WI38 (cell line): Measurements from ENCODE around the gene RAB10.

Experiments
- H3K4me3 ChIP-seq: 2 replicates; pipeline ENCODE4 v1.5.1; 2011; ENCODE audit warnings: low read depth, mild to moderate bottlenecking, control low read depth, low read length
- CTCF ChIP-seq: IDR thresholded peaks from 2 replicates; pipeline ENCODE4 v1.5.1; 2012; ENCODE audit warnings: low read depth, mild to moderate bottlenecking, control low read depth, low read length

The RAB10 gene

DNA sequence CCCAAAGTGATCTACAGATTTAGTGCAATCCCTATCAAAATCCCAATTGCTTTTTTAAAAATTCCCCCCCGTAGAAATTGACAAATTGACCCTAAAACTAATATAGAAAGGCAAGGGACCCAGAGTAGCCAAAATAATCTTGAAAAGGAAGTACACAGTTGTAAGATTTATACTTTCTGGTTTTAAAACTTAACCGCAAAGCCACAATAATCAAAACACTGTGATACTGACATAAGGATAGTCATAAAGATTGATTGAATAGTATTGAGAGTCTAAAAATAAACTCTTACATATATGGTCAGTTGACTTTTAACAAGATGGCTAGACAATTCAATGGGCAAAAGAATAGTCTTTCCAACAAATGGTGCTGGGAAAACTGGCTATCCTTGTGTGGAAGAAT is 80.3 kb downstream of the RAB10 start:
- TF ChIP-seq CTCF, result no peak

DNA sequence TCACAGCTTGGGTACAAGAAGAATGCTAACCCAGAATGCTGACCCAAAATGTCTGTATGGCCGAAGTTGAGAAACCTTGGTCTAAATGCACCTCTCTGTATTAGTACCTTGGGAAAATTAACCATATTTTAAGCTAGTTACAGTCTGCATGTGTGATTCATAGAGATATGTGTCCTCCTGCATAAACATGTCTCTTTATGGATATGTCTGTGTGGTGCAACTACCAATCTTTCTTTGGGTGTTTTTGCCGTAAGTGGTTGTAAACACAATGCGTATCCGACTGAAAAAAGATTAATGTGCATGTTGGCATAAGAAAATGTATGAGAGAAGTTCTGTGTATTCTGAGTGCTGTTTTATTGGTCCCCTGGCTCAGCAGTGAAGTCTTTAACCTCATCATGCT is 84.8 kb downstream of the RAB10 start:
- TF ChIP-seq CTCF, result no peak

More for the DNA sequence above, 80.3 kb downstream of the RAB10 start:
- no peak overlapping the region for H3K4me3 ChIP-seq

DNA sequence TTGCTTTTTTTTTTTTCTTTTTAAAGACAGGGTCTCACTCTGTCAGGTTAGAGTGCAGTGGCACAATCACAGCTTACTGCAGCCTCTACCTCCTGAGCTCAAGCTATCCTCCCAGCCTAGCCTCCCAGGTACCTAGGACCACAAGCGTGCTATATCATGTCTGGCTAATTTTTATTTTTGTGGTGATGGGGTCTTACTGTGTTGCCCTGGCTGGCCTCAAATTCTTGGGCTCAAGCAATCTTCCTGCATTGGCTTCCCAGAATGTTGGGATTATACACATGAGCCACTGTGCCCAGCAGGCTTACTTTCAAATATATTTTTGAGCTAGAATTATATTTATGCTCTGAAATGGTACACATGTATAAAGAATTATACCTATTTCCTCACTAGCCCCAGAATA is 85.6 kb downstream of the RAB10 start:
- no peak overlapping the region for H3K4me3 ChIP-seq
- TF ChIP-seq CTCF, result no peak

More for the DNA sequence above, 84.8 kb downstream of the RAB10 start:
- H3K4me3 ChIP-seq, result no peak overlapping the region

DNA sequence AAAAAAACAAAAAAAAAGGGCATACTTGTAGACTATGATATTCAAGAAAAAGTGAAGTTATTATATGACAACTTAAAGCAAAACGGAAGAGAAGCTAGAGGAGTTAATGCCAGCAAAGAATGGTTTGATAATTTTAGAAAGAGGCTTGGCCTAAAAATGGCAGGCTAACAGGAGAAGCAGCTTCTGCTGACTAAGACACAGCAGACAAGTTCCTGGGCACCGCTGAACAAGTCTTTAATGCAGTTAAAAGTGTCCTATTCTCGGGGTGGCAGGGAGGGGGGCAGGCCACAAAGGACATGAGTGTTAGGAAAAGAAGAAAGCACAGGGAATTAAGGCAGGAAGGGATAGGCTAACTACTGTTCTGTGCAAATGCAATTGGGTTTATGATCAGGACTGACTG is 88.7 kb downstream of the RAB10 start:
- TF ChIP-seq CTCF, result no peak
- H3K4me3 ChIP-seq, result no peak overlapping the region

DNA sequence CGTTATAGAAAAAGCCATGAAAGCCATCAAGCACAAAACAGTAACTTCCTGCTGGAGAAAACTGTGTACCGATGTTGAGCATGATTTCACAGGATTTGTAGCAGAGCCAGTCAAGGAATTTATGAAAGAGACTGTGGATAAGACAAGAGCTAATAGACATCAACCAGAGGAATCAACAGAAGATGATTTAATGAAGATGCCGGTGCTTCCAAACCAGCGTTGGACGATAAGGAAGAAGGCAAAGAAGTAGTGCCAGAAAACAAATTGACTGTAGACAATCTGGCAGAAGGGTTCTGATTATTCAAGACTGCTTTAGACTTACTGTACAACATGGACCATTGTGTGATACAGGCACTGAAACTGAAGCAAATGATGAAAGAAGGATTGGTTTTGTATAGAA is 89.5 kb downstream of the RAB10 start:
- TF ChIP-seq CTCF, result no peak
- no peak overlapping the region for H3K4me3 ChIP-seq

GRCh38 chr2:26126074-26126473 is 92.2 kb downstream of the RAB10 start:
- TF ChIP-seq CTCF, result no peak

DNA sequence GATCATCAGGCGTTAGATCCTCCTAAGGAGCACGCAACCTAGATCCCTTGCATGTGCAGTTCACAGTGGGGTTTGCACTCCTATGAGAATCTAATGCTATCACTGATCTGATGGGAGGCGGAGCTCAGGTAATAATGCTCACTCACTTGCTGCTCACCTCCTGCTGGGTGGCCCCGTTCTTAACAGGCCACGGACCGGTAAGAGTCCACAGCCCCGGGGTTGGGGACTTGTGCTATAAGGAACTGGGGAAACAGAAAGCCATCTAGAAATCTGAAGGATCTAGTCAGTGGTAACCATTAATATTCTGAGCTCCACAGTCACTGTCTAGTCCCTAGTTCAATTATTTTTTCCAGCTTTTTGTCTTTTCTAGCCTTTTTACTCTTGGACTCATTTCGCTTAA is 94.3 kb downstream of the RAB10 start:
- no peak overlapping the region for H3K4me3 ChIP-seq
- no peak for TF ChIP-seq CTCF

More at GRCh38 chr2:26126074-26126473, 92.2 kb downstream of the RAB10 start:
- H3K4me3 ChIP-seq, result no peak overlapping the region
